HG03280 (cell line): ENCODE results near the gene DCAF4.
"Not testable (repeated sequence)": the region's sequence is repeated elsewhere in the genome, so short reads cannot be mapped to it uniquely, and the experiment has no call there.

Experiments
- ATAC-seq: cut with Tn5 transposase; IDR thresholded peaks from one replicate; pipeline ENCODE4 v1.9.1; 2021; ENCODE audit warnings: mild to moderate bottlenecking, moderate library complexity; ENCODE audit not compliant: unreplicated experiment

DCAF4 gene

GRCh38 chr14:72929316-72930080 lies 3.2 kb downstream of the DCAF4 start:
- no peak for ATAC-seq

- ATAC-seq = no peak
Measured at GRCh38 chr14:72932893-72933292, 6.6 kb downstream of the DCAF4 start.

- no peak for ATAC-seq
Measured at GRCh38 chr14:72939630-72940029, 13.4 kb downstream of the DCAF4 start.

GRCh38 chr14:72941286-72941985 lies 15.2 kb downstream of the DCAF4 start:
- ATAC-seq = no peak

- ATAC-seq = no peak
Measured at GRCh38 chr14:72942934-72943333, 16.7 kb downstream of the DCAF4 start.

GRCh38 chr14:72943876-72944430 lies 17.7 kb downstream of the DCAF4 start:
- ATAC-seq = no peak

GRCh38 chr14:72945356-72946027 lies 19.2 kb downstream of the DCAF4 start:
- ATAC-seq = no peak

GRCh38 chr14:72946491-72946890 lies 20.2 kb downstream of the DCAF4 start:
- no peak for ATAC-seq

- ATAC-seq = no peak
Measured at GRCh38 chr14:72947366-72948160, 21.3 kb downstream of the DCAF4 start.

GRCh38 chr14:72948481-72949138 lies 22.3 kb downstream of the DCAF4 start:
- ATAC-seq = no peak

- no peak for ATAC-seq
Measured at GRCh38 chr14:72952171-72952570, 25.9 kb downstream of the DCAF4 start.

- not testable (repeated sequence) for ATAC-seq
Measured at GRCh38 chr14:72956741-72957140, 30.5 kb downstream of the DCAF4 start.

GRCh38 chr14:72957213-72957612 lies 30.9 kb downstream of the DCAF4 start:
- ATAC-seq = no peak

GRCh38 chr14:72958548-72958947 lies 32.3 kb downstream of the DCAF4 start:
- no peak for ATAC-seq

GRCh38 chr14:72961016-72961415 lies 34.8 kb downstream of the DCAF4 start:
- ATAC-seq = not testable (repeated sequence)

GRCh38 chr14:72961579-72962335 lies 35.5 kb downstream of the DCAF4 start:
- ATAC-seq = no peak

- ATAC-seq = not testable (repeated sequence)
Measured at GRCh38 chr14:72962336-72962754, 36.1 kb downstream of the DCAF4 start.

GRCh38 chr14:72962829-72963312 lies 36.6 kb downstream of the DCAF4 start:
- ATAC-seq = no peak

- no peak for ATAC-seq
Measured at GRCh38 chr14:72965249-72965648, 39.0 kb downstream of the DCAF4 start.
